Lung (tissue), 12 donors: ENCODE results near the gene PURB. TPM values are rescaled to one million over a fixed set of nuclear protein-coding genes. Genes with fewer than 3 reads are reported as not detected.

ENCODE experiments used
- ATAC-seq: fragments of 200-7000 bp; cut with Tn5 transposase; one replicate; pipeline ENCODE4 v1.9.1; 2020; ENCODE audit warnings: moderate number of reproducible peaks; ENCODE audit not compliant: insufficient read depth, low FRiP score
- DNase-seq, 3 donors: peaks; one replicate each; pipeline ENCODE4 v3.0.0-alpha.2; 2013 to 2017
- H3K27ac ChIP-seq, 2 donors: one replicate each; pipeline ENCODE4 v1.5.1; 2013; ENCODE audit warnings: mild to moderate bottlenecking in 2 of 2, moderate library complexity in 2 of 2, control low read depth in 1 of 2, inconsistent platforms in 1 of 2, low read depth in 1 of 2, low read length in 1 of 2
- H3K27me3 ChIP-seq, 3 donors: one replicate each; pipeline ENCODE4 v1.5.1; 2013; ENCODE audit warnings: low read length in 2 of 3; ENCODE audit not compliant: control insufficient read depth in 3 of 3, insufficient read depth in 3 of 3
- H3K36me3 ChIP-seq, 4 donors: one replicate each; pipeline ENCODE4 v1.5.1; 2013; ENCODE audit warnings: low read length in 4 of 4, mild to moderate bottlenecking in 1 of 4, moderate library complexity in 1 of 4; ENCODE audit not compliant: control insufficient read depth in 4 of 4, insufficient read depth in 4 of 4
- H3K4me1 ChIP-seq, 5 donors: one replicate each; pipeline ENCODE4 v1.5.1; 2013; ENCODE audit warnings: low read length in 5 of 5, mild to moderate bottlenecking in 2 of 5, moderate library complexity in 1 of 5; ENCODE audit not compliant: control insufficient read depth in 5 of 5, insufficient read depth in 5 of 5
- H3K4me3 ChIP-seq: one replicate; pipeline ENCODE4 v1.5.1; 2013; ENCODE audit warnings: mild to moderate bottlenecking, control low read depth, moderate library complexity
- H3K9ac ChIP-seq, 2 donors: one replicate each; pipeline ENCODE4 v1.5.1; 2013; ENCODE audit warnings: low read length in 2 of 2, control low read depth in 1 of 2; ENCODE audit not compliant: insufficient read depth in 1 of 2
- H3K9me3 ChIP-seq, 4 donors: one replicate each; pipeline ENCODE4 v1.5.1; 2013; ENCODE audit warnings: low read length in 3 of 4, mild to moderate bottlenecking in 1 of 4, moderate library complexity in 1 of 4; ENCODE audit not compliant: control insufficient read depth in 4 of 4, insufficient read depth in 3 of 4
- WGBS, 2 donors: extraction: QIAGEN DNeasy Blood & Tissue Kit; methylation state at CpG; one replicate each; pipeline ENCODE4 v1.1.7; 2013; 5-methylcytosine and 5-hydroxymethylcytosine counted together
- polyA plus RNA-seq, 2 donors: library from polyadenylated mRNA; stranded (reverse); fragments of 200-250 nt; gene quantifications; one replicate each; pipeline ENCODE4 v1.2.1, GENCODE V29; 2013
- total RNA-seq, 2 donors: library from RNA; depleted of rRNA in 1 of 2; stranded (reverse); fragments of >200 nt in 1 of 2; gene quantifications; one replicate each; pipeline ENCODE4 v1.2.1, GENCODE V29; 2014 to 2021
- TF ChIP-seq, protein P1 (sequence below): IDR thresholded peaks from 2 replicates; pipeline ENCODE4 v1.5.1; 2012; ENCODE audit warnings: mild to moderate bottlenecking; ENCODE audit errors: control extremely low read depth, extremely low read depth
- donor health status: control.
- donor health status: control.
- donor health status: Bipolar disorder and iron deficiency.
- donor health status: healthy.
- donor health status: DM: yes; HTN: yes; CAD: no.

Gene PURB
- total and polyA plus RNA-seq, 4 donors: 7.9 to 48.9 (median 15.6) TPM

DNA sequence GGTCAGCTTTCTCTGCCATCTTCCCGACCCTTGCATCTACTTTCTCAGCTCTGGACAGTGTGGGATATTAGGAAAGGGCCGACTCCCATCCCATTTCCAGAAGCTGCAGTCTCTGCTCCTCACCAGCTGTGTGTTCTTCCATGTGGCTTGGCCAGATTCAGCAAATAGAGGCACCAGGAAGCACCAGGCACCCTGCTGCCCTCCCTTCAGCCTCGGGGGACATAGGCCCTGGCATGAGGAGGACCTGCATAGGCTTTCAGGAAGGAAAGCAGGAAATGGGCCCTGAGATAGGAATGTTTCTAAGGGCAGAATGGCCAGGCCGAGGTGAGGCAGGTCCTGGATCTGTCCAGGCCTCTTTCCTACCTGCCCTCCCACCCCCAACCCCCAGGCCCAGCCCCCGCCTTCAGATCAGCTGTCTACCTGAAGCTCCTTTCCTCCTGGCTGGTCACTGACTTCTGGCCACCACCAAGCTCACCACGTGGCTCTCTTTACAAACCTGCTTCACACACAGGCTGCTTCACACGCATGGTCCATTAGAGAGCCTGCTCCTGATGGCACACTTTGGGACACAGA, 27.5 kb upstream of the PURB start:
- H3K9ac ChIP-seq: no peak overlapping the region
- 55 to 56% methylated on average over 7 of the region's 7 CpGs for WGBS, 2 donors
- no peaks in the 10 kb centered on the region for H3K27me3 ChIP-seq
- no peaks in the 10 kb centered on the region for H3K9me3 ChIP-seq
- H3K36me3 ChIP-seq: no peaks in the 10 kb centered on the region
- no peak overlapping the region for H3K4me3 ChIP-seq
- peak overlapping the region in 1 of 2 donors; percentile 26 for H3K27ac ChIP-seq
- ATAC-seq (no peak), DNase-seq (peak in 1 of 3 donors; percentile 38)
- H3K4me1 ChIP-seq: peaks cover 0 to 8% (median 0%) of the 10 kb centered on the region in 5 donors
- TF ChIP-seq, protein P1, sequence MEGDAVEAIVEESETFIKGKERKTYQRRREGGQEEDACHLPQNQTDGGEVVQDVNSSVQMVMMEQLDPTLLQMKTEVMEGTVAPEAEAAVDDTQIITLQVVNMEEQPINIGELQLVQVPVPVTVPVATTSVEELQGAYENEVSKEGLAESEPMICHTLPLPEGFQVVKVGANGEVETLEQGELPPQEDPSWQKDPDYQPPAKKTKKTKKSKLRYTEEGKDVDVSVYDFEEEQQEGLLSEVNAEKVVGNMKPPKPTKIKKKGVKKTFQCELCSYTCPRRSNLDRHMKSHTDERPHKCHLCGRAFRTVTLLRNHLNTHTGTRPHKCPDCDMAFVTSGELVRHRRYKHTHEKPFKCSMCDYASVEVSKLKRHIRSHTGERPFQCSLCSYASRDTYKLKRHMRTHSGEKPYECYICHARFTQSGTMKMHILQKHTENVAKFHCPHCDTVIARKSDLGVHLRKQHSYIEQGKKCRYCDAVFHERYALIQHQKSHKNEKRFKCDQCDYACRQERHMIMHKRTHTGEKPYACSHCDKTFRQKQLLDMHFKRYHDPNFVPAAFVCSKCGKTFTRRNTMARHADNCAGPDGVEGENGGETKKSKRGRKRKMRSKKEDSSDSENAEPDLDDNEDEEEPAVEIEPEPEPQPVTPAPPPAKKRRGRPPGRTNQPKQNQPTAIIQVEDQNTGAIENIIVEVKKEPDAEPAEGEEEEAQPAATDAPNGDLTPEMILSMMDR: no peak

DNA sequence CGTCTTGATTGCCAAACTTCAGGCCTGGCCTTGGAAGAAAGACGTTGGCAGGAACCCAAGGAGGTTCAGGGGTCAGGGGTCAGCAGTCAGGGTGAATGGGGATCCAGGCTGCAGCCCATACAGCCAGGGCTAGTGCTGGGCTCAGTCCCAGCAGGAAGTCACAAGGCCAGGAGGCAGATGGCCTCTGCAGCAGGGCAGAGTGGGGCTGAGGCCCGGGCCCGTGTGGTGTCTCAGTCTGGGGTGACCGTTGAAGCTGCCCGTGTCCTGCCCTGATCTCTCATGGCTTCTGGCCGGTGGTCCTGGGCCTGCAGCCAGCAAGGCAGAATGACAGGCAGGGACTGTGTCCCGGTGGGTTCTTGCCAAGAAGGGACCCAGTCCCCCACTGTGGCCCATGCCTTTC, 26.6 kb upstream of the PURB start:
- H3K27ac ChIP-seq: peak overlapping the region in 1 of 2 donors; percentile 21
- no peak for DNase-seq

DNA sequence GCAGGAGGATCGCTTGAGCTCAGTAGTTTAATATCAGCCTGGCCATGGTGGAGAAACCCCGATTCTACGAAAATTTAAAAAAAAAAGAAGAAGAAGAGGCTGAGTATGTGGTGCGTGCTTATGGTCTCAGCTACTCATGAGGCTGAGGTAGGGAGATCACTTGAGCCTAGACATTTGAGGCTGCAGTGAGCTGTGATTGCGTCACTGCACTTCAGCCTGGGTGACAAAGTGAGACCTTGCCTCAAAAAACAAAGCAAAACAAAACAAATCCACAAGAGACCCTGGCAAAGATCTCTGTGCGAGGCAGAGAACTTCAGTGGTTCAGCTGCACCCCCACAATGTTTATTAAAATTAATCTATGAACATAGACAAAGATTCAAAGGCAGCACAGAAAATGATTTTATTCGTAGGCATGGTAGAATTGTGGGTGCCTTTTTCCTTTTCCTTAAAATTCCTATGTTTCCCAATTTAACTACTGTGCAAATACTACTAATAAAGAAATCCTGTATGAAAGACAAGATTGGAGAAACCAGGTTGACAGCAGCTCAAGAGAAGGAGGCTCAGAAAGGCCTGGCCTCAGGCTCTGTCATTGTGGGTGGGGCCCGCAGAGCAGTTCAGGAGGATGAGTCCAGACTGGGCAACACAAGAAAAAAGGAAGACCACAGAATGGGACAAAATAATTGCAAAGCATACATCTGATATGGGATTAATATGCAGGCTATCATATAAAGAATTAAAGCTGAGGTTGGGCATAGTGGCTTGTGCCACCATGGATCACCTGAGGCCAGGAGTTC, 24.5 kb upstream of the PURB start:
- DNase-seq (no peak), ATAC-seq (no peak)
- WGBS, 2 donors: 85 to 88% methylated on average over 8 of the region's 8 CpGs
- Histone ChIP-seq H3K27me3 (no peaks in the 10 kb centered on the region), H3K4me3 (no peak overlapping the region), H3K27ac (no peak overlapping the region), H3K9me3 (no peaks in the 10 kb centered on the region), H3K4me1 (peaks cover 0 to 6% (median 0%) of the 10 kb centered on the region in 5 donors), H3K9ac (no peak overlapping the region), H3K36me3 (no peaks in the 10 kb centered on the region)
- TF ChIP-seq, protein P1: no peak

More for the DNA sequence above, 26.6 kb upstream of the PURB start:
- Histone ChIP-seq H3K9ac (no peak overlapping the region), H3K9me3 (no peaks in the 10 kb centered on the region), H3K36me3 (no peaks in the 10 kb centered on the region), H3K4me1 (peaks cover 0 to 8% (median 0%) of the 10 kb centered on the region in 5 donors), H3K4me3 (no peak overlapping the region), H3K27me3 (no peaks in the 10 kb centered on the region)
- TF ChIP-seq, protein P1: no peak
- no peak for ATAC-seq
- 71 to 81% methylated on average over 8 of the region's 8 CpGs for whole genome bisulfite sequencing, 2 donors
